Fibroblast of the aortic adventitia (primary cell): ENCODE data around the gene VPS26B. TPM values are rescaled to one million over a fixed set of nuclear protein-coding genes. Genes with fewer than 3 reads are reported as not detected.

Source experiments
- DNase-seq: peaks from one replicate; pipeline ENCODE4 v3.0.0-alpha.2; 2010; ENCODE audit warnings: low read depth
- H3K4me3 ChIP-seq: 2 replicates; pipeline ENCODE4 v1.5.1; 2011; ENCODE audit warnings: low read depth, mild to moderate bottlenecking, control low read depth, low read length, moderate library complexity
- total RNA-seq: library from RNA; depleted of rRNA; stranded (reverse); fragments of >200 nt; gene quantifications from 2 replicates; pipeline ENCODE4 v1.2.3, GENCODE V29; 2012; ENCODE audit warnings: low replicate concordance
- TF ChIP-seq, protein P1 (sequence below): IDR thresholded peaks from 2 replicates; pipeline ENCODE4 v1.5.1; 2011; ENCODE audit warnings: mild to moderate bottlenecking, low read length, control low read depth, inconsistent platforms; ENCODE audit not compliant: insufficient read depth

VPS26B gene
- total RNA-seq, 1 donor, result 41.7 TPM

DNA sequence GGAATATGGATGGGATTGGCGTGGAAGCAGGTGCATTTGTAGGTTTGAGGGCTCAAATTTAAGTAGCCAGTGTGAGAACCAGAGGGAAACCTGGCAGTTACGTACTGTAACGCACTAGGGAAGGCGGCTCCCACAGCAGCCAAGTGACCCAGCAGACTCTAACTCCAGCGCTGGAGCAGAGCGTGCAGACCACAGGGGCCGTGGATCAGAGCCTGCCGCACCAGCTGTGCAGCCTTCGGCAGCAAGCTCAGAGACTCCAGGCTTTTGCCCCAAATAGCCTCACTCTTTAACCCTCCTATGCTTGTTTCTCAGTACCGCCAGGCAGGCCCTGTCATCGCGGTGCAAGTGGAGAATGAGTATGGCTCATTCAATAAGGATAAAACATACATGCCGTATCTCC lies 64.0 kb downstream of the VPS26B start:
- no peak for DNase-seq
- no peak overlapping the region for H3K4me3 ChIP-seq
- TF ChIP-seq, protein P1, sequence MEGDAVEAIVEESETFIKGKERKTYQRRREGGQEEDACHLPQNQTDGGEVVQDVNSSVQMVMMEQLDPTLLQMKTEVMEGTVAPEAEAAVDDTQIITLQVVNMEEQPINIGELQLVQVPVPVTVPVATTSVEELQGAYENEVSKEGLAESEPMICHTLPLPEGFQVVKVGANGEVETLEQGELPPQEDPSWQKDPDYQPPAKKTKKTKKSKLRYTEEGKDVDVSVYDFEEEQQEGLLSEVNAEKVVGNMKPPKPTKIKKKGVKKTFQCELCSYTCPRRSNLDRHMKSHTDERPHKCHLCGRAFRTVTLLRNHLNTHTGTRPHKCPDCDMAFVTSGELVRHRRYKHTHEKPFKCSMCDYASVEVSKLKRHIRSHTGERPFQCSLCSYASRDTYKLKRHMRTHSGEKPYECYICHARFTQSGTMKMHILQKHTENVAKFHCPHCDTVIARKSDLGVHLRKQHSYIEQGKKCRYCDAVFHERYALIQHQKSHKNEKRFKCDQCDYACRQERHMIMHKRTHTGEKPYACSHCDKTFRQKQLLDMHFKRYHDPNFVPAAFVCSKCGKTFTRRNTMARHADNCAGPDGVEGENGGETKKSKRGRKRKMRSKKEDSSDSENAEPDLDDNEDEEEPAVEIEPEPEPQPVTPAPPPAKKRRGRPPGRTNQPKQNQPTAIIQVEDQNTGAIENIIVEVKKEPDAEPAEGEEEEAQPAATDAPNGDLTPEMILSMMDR, result no peak

DNA sequence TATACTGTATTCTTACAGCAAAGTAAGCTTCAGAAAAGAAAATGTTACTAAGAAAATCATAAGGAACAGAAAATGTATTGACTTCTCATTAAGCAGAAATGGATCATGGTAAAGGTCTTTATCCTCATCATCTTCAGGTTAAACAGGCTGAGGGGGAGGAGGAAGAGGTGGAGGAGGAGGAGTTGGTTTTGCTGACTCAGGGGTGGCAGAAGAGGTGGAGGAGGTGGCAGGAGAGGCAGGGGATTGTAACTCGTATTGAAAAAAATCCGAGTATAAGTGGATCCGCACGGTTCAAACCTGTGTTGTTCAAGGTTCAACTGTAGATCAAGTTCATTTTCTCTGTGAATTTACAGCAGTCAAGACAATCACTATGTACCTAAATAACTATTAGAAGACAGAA lies 64.7 kb downstream of the VPS26B start:
- TF ChIP-seq, protein P1, result no peak
- DNase-seq, result no peak
- no peak overlapping the region for H3K4me3 ChIP-seq

DNA sequence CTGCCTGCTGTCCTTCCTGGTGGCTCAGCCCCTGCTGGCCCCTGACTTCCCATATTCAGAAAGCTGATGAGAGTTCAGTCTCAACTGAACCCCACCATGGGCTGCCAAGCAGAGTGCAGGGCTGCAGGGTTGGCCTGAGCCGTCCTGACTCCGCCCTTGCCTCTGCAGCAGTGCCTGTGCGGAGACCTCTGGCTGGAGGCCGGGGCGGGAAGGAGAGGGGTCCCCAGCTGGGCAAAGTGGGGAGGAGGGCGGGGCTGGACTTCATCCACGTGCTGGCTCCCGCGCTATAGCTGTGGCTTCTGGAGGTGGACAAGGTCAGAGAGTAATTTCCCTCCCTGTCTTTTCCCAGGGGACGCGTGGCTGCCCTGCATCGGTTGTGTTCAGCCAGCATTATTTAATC lies 65.3 kb downstream of the VPS26B start:
- H3K4me3 ChIP-seq, result no peak overlapping the region
- TF ChIP-seq, protein P1, result no peak
- DNase-seq, result no peak

DNA sequence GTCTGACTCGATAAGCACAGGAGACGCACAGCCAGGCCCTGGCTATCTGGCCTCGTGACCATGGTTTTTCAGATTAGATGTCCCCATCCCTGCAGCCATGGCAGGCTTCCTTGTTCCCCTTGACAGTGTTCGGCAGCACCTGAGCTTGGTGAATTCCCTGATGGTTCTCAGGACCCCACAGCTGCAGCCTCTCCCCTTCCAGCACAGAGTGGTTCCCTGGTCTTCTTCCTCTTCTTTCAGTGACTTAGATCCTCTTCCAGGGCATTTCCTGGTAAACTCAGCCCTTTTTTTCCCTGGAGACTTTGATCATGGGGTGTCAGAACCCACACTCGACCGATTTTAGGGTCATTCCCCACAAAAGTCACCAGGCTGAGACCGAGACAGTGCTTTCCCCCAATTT lies 66.2 kb downstream of the VPS26B start:
- no peak overlapping the region for H3K4me3 ChIP-seq
- TF ChIP-seq, protein P1, result no peak
- no peak for DNase-seq

DNA sequence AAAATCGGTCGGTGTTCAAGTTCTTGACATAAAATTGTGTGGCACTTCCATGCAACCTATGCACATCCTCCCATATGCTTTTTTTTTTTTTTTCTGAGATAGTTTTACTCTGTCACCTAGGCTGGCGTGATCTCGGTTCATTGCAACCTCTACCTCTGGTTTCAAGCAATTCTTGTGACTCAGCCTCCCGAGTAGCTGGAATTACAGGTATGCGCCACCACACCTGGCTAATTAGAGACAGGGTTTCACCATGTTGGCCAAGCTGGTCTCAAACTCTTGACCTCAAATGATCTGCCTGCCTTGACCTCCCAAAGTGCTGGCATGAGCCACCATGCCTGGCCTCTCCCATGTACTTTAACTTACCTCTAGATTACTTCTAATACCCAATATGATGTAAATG lies 66.7 kb downstream of the VPS26B start:
- TF ChIP-seq, protein P1, result no peak
- H3K4me3 ChIP-seq, result no peak overlapping the region
- DNase-seq, result no peak

DNA sequence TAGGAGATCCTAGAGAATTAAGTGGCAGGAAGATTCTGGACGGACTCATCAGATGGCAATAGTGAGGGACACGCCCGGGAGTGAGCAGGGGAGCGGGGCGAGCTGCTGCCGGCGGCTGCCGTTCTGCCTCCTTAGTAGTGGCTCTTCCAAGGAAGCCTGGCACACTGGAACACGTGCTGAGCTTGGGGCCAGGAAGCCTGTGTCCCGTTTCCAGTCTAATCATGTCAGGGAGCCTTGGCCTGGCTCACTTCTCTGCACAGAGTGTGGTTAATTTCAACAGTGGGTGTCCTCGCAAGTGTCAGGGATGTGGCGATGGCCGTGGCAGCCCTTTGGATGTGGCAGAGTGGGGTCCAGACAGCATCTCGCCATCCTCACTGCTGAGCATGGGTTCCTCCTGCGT lies 68.2 kb downstream of the VPS26B start:
- TF ChIP-seq, protein P1, result no peak
- no peak for DNase-seq
- no peak overlapping the region for H3K4me3 ChIP-seq
